NCI-H2081 treated with DMSO at 0.1 percent for 48 hours (cell line): ENCODE results near the gene STPG2.
"Not testable (repeated sequence)": the region's sequence is repeated elsewhere in the genome, so short reads cannot be mapped to it uniquely, and the experiment has no call there.

Experiments used
- DNase-seq: peaks from one replicate; lab custom pipeline; 2025; lab: John Stamatoyannopoulos, UW

Gene STPG2

GRCh38 chr4:97639961-97640360 is 503.3 kb downstream of the STPG2 start:
- no peak for DNase-seq

- DNase-seq = not testable (repeated sequence)
Measured at GRCh38 chr4:97633831-97634230, 509.4 kb downstream of the STPG2 start.

DNA sequence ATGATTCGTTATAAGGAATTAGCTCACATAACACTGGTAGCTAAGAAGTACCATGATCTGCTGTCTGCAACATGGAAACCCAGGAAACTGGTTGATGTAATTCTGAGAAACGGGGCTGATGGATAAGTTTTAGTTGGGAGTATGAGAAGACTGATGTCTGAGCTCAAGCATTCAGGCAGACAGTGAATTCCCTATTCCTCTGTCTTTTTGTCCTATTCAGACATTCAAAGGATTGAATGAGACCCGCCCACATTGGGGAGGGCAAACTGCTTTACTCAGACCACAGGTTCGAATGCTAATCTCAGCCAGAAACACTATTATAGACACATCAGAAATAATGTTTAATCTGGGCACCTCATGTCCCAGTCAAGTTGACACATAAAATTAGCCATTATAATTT is 515.5 kb downstream of the STPG2 start:
- DNase-seq = no peak

- no peak for DNase-seq
Measured at GRCh38 chr4:97624204-97624603, 519.1 kb downstream of the STPG2 start.

GRCh38 chr4:97605932-97606331 is 537.3 kb downstream of the STPG2 start:
- no peak for DNase-seq

DNA sequence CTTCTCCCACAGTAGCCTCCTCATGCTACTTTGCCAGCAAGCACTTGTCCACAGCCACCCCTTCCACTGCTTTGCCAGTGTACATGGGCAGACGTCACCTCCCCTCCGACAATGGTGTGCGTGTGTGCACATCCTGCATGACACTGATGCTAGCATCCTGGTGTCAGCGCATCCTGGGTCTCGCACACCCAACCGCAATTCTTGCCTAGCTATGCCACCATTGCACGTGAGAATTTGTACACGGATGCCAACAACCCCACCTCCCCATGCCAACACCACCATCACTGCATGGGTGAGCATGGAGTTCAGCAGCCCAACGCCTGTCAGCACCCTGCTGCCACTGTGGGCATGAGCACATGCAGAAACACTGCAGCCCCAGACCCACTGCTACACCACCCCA is 550.0 kb downstream of the STPG2 start:
- no peak for DNase-seq

- no peak for DNase-seq
Measured at GRCh38 chr4:97590266-97590665, 553.0 kb downstream of the STPG2 start.

DNA sequence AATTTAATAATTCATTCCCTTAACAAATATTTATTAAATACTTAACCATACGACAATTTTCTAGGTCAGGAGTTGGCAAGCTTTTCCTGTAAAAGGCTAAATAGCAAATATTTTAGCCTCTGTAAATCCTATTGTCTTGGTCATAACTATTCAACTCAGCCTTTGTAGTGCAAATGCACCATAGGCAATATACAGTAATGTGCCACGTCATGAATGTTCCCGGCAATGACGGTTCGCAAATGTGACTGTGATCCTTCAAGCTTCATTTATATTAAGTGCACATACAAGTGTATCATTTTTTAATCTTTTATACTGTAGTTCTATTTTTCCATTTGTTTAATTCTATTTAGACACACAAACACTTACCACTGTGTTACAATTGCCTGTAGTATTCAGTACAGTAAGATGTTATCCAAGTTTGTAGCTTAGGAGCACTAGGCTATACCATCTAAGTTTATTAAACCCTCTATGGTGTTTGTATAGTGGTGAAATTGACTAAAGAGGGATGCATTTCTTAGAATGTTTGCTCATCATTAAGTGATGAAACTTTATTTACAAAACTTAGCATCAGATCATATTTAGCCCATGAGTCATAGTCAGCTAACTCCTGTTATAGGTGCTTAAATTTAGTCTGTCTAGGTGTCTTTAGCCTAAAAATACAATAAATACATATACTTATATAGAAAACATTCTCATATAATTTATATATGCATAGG is 553.6 kb downstream of the STPG2 start:
- DNase-seq = no peak

GRCh38 chr4:97587912-97588311 is 555.4 kb downstream of the STPG2 start:
- no peak for DNase-seq

GRCh38 chr4:97585274-97585673 is 558.0 kb downstream of the STPG2 start:
- DNase-seq = no peak

- no peak for DNase-seq
Measured at GRCh38 chr4:97582890-97583289, 560.4 kb downstream of the STPG2 start.

DNA sequence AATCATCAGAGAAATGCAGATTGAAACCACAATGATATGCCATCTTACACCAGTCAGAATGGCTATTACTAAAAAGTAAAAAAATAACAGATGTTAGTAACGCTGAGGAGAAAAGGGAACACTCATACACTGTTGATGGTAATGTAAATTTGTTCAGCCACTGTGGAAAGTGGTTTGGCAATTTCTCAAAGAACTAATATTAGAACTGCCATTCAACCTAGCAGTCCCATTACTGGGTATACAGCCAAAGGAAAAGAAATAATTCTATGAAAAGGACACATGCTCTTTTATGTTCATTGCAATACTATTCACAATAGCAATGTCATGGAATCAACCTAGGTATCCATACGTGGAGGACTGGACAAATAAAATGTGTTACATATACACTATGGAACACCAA is 566.3 kb downstream of the STPG2 start:
- no peak for DNase-seq

DNA sequence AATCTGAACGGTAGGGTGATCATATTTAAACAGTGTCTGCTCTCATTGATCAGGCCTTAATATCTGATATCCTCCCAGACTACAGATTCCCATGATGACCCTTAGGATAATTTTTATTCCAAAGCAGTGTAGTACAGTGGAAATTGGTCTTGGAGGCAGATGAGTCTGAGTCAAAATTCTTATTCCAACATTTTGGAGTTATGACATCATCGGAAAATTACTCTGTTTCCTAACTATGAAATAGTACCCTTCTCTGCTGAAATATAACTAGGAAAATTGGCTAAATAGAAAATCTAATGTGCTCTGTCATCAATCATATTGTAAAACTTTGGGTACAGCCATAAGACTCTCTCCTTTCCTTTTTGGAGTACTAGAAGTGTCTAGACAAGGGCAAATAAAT is 583.3 kb downstream of the STPG2 start:
- no peak for DNase-seq

- no peak for DNase-seq
Measured at GRCh38 chr4:97558204-97558778, 585.0 kb downstream of the STPG2 start.

DNA sequence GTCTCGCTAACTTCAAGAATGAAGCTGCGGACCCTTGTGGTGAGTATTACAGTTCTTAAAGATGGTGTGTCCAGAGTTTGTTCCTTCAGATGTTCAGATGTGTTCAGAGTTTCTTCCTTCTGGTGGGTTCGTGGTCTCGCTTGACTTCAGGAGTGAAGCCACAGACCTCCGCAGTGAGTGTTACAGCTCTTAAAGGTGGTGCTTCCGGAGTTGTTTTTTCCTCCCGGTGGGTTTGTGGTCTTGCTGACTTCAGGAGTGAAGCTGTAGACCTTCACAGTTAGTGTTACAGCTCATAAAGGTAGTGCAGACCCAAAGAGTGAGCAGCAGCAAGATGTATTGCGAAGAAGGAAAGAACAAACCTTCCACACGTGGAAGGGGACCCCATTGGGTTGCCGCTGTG is 592.6 kb downstream of the STPG2 start:
- not testable (repeated sequence) for DNase-seq

- no peak for DNase-seq
Measured at GRCh38 chr4:97548943-97549583, 594.2 kb downstream of the STPG2 start.

DNA sequence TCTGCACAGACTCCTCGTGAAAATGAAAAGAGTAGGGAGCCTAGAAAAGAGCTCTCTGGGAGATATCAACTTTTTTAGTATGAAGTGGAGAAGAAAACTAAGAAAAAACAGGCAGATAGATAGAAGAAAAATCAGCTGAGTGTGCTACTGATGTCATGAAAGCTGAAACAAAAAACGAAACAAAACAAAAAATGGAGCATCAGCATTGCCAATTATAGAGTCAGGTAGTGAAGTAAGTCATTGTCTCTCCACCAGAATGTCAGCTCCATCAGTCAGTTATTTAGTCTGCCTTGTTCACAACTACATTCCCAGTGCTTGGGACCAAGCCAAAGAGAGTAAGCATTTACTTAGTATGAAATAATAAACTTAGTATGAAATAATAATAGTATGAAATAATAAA is 595.1 kb downstream of the STPG2 start:
- no peak for DNase-seq

- DNase-seq = no peak
Measured at GRCh38 chr4:97531351-97531750, 611.9 kb downstream of the STPG2 start.

DNA sequence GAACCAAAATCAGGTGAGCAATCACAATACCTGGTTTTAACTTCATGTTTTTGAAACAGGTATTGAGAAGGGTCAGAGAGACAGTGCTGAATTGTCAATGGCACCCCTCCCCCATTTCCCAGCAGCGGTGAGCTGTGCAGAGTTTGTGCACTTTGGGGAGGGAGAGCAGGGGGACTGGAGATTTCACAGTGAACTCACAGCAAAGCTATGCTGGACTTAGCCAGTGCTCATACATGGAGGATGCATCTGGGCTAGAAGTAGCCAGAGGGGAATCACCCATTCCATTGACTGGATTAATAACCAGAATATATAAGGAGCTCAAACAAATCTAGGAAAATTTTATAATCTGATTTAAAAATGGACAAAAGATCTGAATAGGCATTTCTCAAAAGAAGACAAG is 612.6 kb downstream of the STPG2 start:
- DNase-seq = no peak

- DNase-seq = no peak
Measured at GRCh38 chr4:97525236-97525635, 618.0 kb downstream of the STPG2 start.

DNA sequence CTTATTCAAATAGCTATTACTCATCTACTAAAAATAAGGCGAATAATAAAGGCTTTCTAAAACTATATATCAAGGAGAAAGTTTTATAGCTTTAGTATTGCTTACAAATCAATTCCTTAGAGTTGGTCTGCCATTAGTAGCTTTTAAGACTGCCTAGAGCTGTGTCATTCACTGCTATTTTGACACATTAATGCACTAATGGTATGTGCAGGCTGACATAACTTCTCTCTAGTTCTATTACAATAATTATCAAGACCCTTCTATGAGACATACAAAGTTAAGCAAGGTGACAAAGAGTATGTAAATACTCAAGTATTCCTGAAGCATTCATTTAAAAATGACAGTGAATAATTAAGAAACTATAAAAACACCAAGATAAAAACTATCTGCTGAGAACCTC is 625.3 kb downstream of the STPG2 start:
- no peak for DNase-seq

DNA sequence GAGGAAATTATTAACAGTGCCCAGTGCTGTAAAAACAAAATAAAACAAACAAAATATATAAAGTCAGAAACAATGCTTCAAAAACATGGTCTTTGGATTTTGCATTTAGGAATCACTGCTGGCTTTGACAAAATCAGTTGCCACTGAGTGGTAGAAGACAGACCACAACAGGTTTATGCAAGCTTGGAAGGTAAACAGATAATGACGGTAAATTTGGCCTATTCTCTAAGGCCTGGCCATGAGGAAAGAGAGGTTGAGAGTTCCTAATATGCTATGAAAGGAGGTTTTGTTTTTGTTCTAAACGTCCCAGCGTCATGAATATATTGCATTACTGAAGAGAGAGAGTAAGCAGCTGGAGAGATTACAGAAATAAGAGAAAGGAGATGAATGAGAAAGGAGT is 629.4 kb downstream of the STPG2 start:
- DNase-seq = no peak
